IMR-90 (cell line): Measurements from ENCODE around the gene MAP3K5. TPM values are rescaled to one million over a fixed set of nuclear protein-coding genes. Genes with fewer than 3 reads are reported as not detected.

ENCODE experiments used
- ATAC-seq: fragments of 200-7000 bp; cut with Tn5 transposase; 2 replicates; pipeline ENCODE4 v1.9.1; 2020; ENCODE audit warnings: low read depth, mild to moderate bottlenecking, moderate library complexity
- BruUV-seq: library from RNA; stranded (reverse); fragments of 400-500 nt; replicated peaks from 2 replicates; lab custom pipeline; 2021; lab: Mats Ljungman, UMichigan
- CTCF ChIA-PET: fragments of 300-600 bp; formaldehyde crosslinking; extraction: SDS; loops from one replicate; lab custom pipeline; 2021; ENCODE audit warnings: antibody characterized with exemption; lab: Yijun Ruan, JAX
- POLR2A ChIA-PET: fragments of 300-600 bp; sonication (Branson Sonifier 250); formaldehyde crosslinking; loops from one replicate; lab custom pipeline; 2022; ENCODE audit warnings: antibody characterized with exemption; ENCODE audit not compliant: unreplicated experiment; lab: Charles Lee
- DNase-seq: peaks from one replicate; pipeline ENCODE4 v3.0.0; 2013
- H2AFZ ChIP-seq: replicated peaks from 2 replicates; pipeline ENCODE3; 2013; ENCODE audit warnings: low read length, mild to moderate bottlenecking; ENCODE audit not compliant: poor library complexity
- H2AK5ac ChIP-seq: 2 replicates; pipeline ENCODE4 v1.6.1; 2013; ENCODE audit warnings: low read depth, low read length, inconsistent platforms
- H2AK9ac ChIP-seq: replicated peaks from 2 replicates; pipeline ENCODE3; 2013; ENCODE audit warnings: mild to moderate bottlenecking, low read depth, low read length, moderate library complexity; ENCODE audit not compliant: poor library complexity
- H2BK120ac ChIP-seq: 2 replicates; pipeline ENCODE4 v1.6.1; 2013; ENCODE audit warnings: low read depth, low read length, inconsistent platforms
- H2BK15ac ChIP-seq: 3 replicates; pipeline ENCODE4 v1.6.1; 2013; ENCODE audit warnings: low read depth, low read length, inconsistent platforms
- H2BK20ac ChIP-seq: 2 replicates; pipeline ENCODE4 v1.6.1; 2013; ENCODE audit warnings: low read depth, mild to moderate bottlenecking, inconsistent platforms, low read length, moderate library complexity
- H2BK5ac ChIP-seq: 2 replicates; pipeline ENCODE4 v1.6.1; 2013; ENCODE audit warnings: mild to moderate bottlenecking, low read depth, low read length, inconsistent platforms; ENCODE audit not compliant: poor library complexity, severe bottlenecking
- H3K14ac ChIP-seq: replicated peaks from 2 replicates; pipeline ENCODE4 v1.6.1; 2013; ENCODE audit warnings: low read depth, low read length, inconsistent platforms
- H3K18ac ChIP-seq: 2 replicates; pipeline ENCODE4 v1.6.1; 2013; ENCODE audit warnings: low read depth, low read length, control low read depth
- H3K23ac ChIP-seq: 2 replicates; pipeline ENCODE4 v1.6.1; 2013; ENCODE audit warnings: low read depth, low read length, inconsistent platforms
- H3K27ac ChIP-seq: 2 replicates; pipeline ENCODE4 v1.5.1; 2013; ENCODE audit warnings: mild to moderate bottlenecking, control low read depth, low read length; ENCODE audit not compliant: insufficient read depth
- H3K27me3 ChIP-seq: 2 replicates; pipeline ENCODE4 v1.6.1; 2013; ENCODE audit warnings: low read length; ENCODE audit not compliant: control insufficient read depth, insufficient read depth
- H3K36me3 ChIP-seq: 2 replicates; pipeline ENCODE4 v1.6.1; 2013; ENCODE audit warnings: low read length, mixed read lengths; ENCODE audit not compliant: control insufficient read depth, insufficient read depth
- H3K4ac ChIP-seq: 2 replicates; pipeline ENCODE4 v1.6.1; 2013; ENCODE audit warnings: low read depth, low read length, inconsistent platforms
- H3K4me1 ChIP-seq: 2 replicates; pipeline ENCODE4 v1.6.1; 2013; ENCODE audit warnings: low read length, mixed read lengths; ENCODE audit not compliant: control insufficient read depth, insufficient read depth
- H3K4me2 ChIP-seq: 2 replicates; pipeline ENCODE4 v1.6.1; 2013; ENCODE audit warnings: low read depth, mild to moderate bottlenecking, control low read depth, low read length, moderate library complexity
- H3K4me3 ChIP-seq: 2 replicates; pipeline ENCODE4 v1.5.1; 2013; ENCODE audit warnings: low read depth, mild to moderate bottlenecking, control low read depth, low read length, moderate library complexity; ENCODE audit not compliant: insufficient read depth
- H3K56ac ChIP-seq: 2 replicates; pipeline ENCODE4 v1.6.1; 2013; ENCODE audit warnings: low read length, inconsistent platforms; ENCODE audit not compliant: insufficient read depth; ENCODE audit errors: extremely low read depth
- H3K79me1 ChIP-seq, 2 experiments: 2 replicates each; pipeline ENCODE4 v1.6.1; 2013; ENCODE audit warnings: low read length in 2 of 2, inconsistent platforms in 1 of 2, low read depth in 1 of 2
- H3K9ac ChIP-seq: 2 replicates; pipeline ENCODE4 v1.6.1; 2013; ENCODE audit warnings: low read depth, low read length, control low read depth
- H3K9me1 ChIP-seq: 2 replicates; pipeline ENCODE4 v1.6.1; 2013; ENCODE audit warnings: low read length, inconsistent platforms; ENCODE audit not compliant: insufficient read depth
- H3K9me3 ChIP-seq: 2 replicates; pipeline ENCODE4 v1.6.1; 2013; ENCODE audit warnings: low read length; ENCODE audit not compliant: control insufficient read depth, insufficient read depth
- H4K20me1 ChIP-seq: 2 replicates; pipeline ENCODE4 v1.6.1; 2013; ENCODE audit warnings: low read length, inconsistent platforms; ENCODE audit not compliant: insufficient read depth
- H4K5ac ChIP-seq: 2 replicates; pipeline ENCODE4 v1.6.1; 2013; ENCODE audit warnings: mild to moderate bottlenecking, low read depth, low read length, control low read depth
- H4K8ac ChIP-seq, 2 experiments: 2 replicates each; pipeline ENCODE4 v1.6.1; 2013; ENCODE audit warnings: low read depth in 2 of 2, low read length in 2 of 2, control low read depth in 1 of 2, inconsistent platforms in 1 of 2
- H4K91ac ChIP-seq: 2 replicates; pipeline ENCODE4 v1.6.1; 2013; ENCODE audit warnings: low read depth, low read length, inconsistent platforms; ENCODE audit not compliant: insufficient read depth
- CEBPB ChIP-seq: IDR thresholded peaks from 2 replicates; pipeline ENCODE4 v1.6.1; 2012; ENCODE audit warnings: low read depth, low read length, improper control_type of control experiment
- NFE2L2 ChIP-seq: fragments of 150-350 bp; IDR thresholded peaks from 2 replicates; pipeline ENCODE4 v1.6.1; 2016; ENCODE audit warnings: low read depth, mild to moderate bottlenecking, low read length
- WGBS, 2 experiments: methylation state at CpG; one replicate each; pipeline versions ENCODE4 v1.1.5 to v1.1.7; 2013; ENCODE audit warnings: missing lambda C conversion rate in 2 of 2; ENCODE audit not compliant: insufficient read length in 1 of 2; ENCODE audit errors: extremely low coverage in 2 of 2; 5-methylcytosine and 5-hydroxymethylcytosine counted together
- dilution Hi-C: fragments of 300-500 bp; cut with HindIII; formaldehyde crosslinking; loops from one replicate; pipeline ENCODE4 v1.14.3; 2018; ENCODE audit warnings: low sequenced_read_pairs; ENCODE audit not compliant: unreplicated experiment
- in situ Hi-C: fragments of 300-500 bp; cut with MboI; formaldehyde crosslinking; loops from 3 replicates; pipeline ENCODE4 v1.14.3; 2019; ENCODE audit warnings: low sequenced_read_pairs, inconsistent platforms, mixed read lengths
- intact Hi-C: fragments of 100-400 bp; cut with micrococcal nuclease; formaldehyde crosslinking; loops from 2 replicates; pipeline ENCODE4 v1.10.0; 2022
- polyA plus RNA-seq, 3 experiments: library from polyadenylated mRNA; depleted of rRNA; stranded (reverse); fragments of >200 nt; gene quantifications; 2 replicates each; pipeline ENCODE4 v1.2.3, GENCODE V29; 2012; ENCODE audit warnings: low replicate concordance in 1 of 3
- total RNA-seq: library from RNA; depleted of rRNA; stranded (reverse); fragments of >200 nt; gene quantifications from 2 replicates; pipeline ENCODE4 v1.2.3, GENCODE V29; 2012

Gene MAP3K5
- total and polyA plus RNA-seq, 2 of the 4 experiments (the other 2 are of a cell fraction) = 5.4 to 17.6 TPM

DNA sequence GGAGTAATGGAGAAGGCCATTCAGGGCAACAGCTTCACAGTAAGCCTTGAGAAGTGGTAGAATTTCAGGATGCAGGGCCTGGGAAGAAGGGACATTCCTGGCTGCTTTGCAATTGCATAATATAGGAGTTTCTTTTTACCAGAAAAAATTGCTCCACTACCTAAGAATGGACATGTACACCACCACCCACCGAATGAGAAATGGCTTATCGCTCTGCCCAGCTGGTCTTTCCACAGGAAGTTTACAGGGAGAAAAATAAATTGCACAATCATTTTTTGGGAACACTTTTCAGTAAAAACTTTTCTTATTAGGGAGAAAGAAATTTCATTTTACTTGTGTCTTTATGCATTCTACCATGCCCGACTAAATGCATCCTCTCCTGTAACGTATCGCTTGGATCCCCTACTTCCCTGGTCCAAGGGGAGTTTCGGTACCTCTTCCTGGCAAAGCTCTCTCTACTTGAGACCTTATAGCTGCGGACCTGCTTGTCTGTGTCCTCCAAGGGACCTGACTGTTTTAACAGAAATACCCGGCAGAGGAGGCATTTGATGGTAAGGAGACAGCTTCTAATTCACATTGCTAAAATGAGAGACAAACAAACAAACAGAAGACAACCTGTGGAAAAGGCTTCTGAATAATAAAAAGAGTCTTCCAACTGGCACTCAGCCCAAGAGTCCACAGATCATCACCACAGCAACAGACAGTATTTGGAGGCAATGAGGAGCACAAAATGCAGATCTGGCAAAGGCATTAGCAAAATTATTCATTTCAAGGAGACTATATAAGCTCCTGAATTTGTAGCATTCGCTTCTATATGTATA, 54.2 kb downstream of the MAP3K5 start:
- Histone ChIP-seq H4K91ac (peak overlapping the region; percentile 80), H2BK15ac (peak overlapping the region; percentile 37; the same call in 2 of the 3 replicates), H2BK20ac (peak overlapping the region; percentile 56; the same call in 1 of the 2 replicates), H3K14ac (peak overlapping the region; percentile 73), H2BK120ac (peak overlapping the region; percentile 68; the same call in 1 of the 2 replicates), H3K9me3 (no peaks in the 10 kb centered on the region), H2AK9ac (no peak overlapping the region), H3K9me1 (peaks cover 20% of the 10 kb centered on the region), H4K8ac (peak overlapping the region; percentile 17 to 71), H4K20me1 (peaks cover 24% of the 10 kb centered on the region; the same call in 1 of the 2 replicates), H3K4me1 (peaks cover 29% of the 10 kb centered on the region), H4K5ac (peak overlapping the region; percentile 81), H3K4me2 (peak overlapping the region; percentile 63), H3K23ac (peak overlapping the region; percentile 27; the same call in 1 of the 2 replicates), H3K79me1 (peaks cover 40 to 65% of the 10 kb centered on the region in 2 experiments), H3K56ac (no peak overlapping the region; the same call in 1 of the 2 replicates), H3K4ac (peak overlapping the region; percentile 57), H2AK5ac (peak overlapping the region; percentile 69), H3K9ac (peak overlapping the region; percentile 52; the same call in 1 of the 2 replicates), H3K27ac (peak overlapping the region; percentile 94), H3K27me3 (no peaks in the 10 kb centered on the region), H2BK5ac (peak overlapping the region; percentile 79), H3K18ac (peak overlapping the region; percentile 94), H3K4me3 (no peak overlapping the region), H2AFZ (no peak overlapping the region), H3K36me3 (no peaks in the 10 kb centered on the region)
- BruUV-seq = no TSS peak
- TF ChIP-seq NFE2L2 (no peak), CEBPB (peak; percentile 86)
- ATAC-seq (peak; percentile 69), DNase-seq (peak; percentile 82)
- ChIA-PET CTCF (interaction anchor here (0.7 to 1.4 kb wide), 2 partner anchors 70 to 1170 kb away, joined by 3 read pairs; no protein-coding TSS in a partner anchor), POLR2A (no interaction called here)
- whole genome bisulfite sequencing, 2 experiments = 80% methylated on average over 1 of the region's 9 CpGs; no CpG with 5 or more reads in 1 of the 2 experiments
- dilution Hi-C loops = no loop called here
- intact Hi-C loops = no loop called here
- in situ Hi-C loops = no loop called here
